H1 (cell line): ENCODE data around the gene HMHB1. TPM values are rescaled to one million over a fixed set of nuclear protein-coding genes. Genes with fewer than 3 reads are reported as not detected.
A peak's percentile ranks its signal among the peaks of the same experiment; 100 is the strongest.

Source experiments
- CTCF ChIA-PET: fragments of 300-600 bp; sonication (Branson Sonifier 250); formaldehyde crosslinking; loops from one replicate; lab custom pipeline; 2021; ENCODE audit not compliant: partially characterized antibody; lab: Charles Lee
- POLR2A ChIA-PET: fragments of 300-600 bp; sonication (Branson Sonifier 250); formaldehyde crosslinking; loops from one replicate; lab custom pipeline; 2021; ENCODE audit warnings: inconsistent platforms; ENCODE audit not compliant: partially characterized antibody; lab: Charles Lee
- DNase-seq, 2 experiments: peaks; one replicate each; pipeline versions ENCODE4 v3.0.0 to v3.0.0-alpha.2; 2010 to 2022; ENCODE audit warnings: low spot score in 2 of 2, low read depth in 1 of 2, mixed read lengths in 1 of 2
- FAIRE-seq: peaks from 2 replicates; lab custom pipeline; 2011; peaks lifted over from hg19 to GRCh38; lab: Jason Lieb, UNC
- H2AFZ ChIP-seq: 2 replicates; pipeline ENCODE4 v1.8.1; 2012; ENCODE audit warnings: low read length, inconsistent platforms
- H2AK5ac ChIP-seq: 2 replicates; pipeline ENCODE4 v1.6.1; 2013; ENCODE audit warnings: low read depth, low read length
- H2BK120ac ChIP-seq: replicated peaks from 2 replicates; pipeline ENCODE3; 2013; ENCODE audit warnings: low read depth, low read length, inconsistent platforms
- H2BK12ac ChIP-seq: 2 replicates; pipeline ENCODE4 v1.6.1; 2013; ENCODE audit warnings: low read depth, low read length
- H2BK15ac ChIP-seq: 2 replicates; pipeline ENCODE4 v1.6.1; 2013; ENCODE audit warnings: low read length
- H2BK20ac ChIP-seq: 2 replicates; pipeline ENCODE4 v1.6.1; 2013; ENCODE audit warnings: low read length
- H2BK5ac ChIP-seq: 2 replicates; pipeline ENCODE4 v1.6.1; 2013; ENCODE audit warnings: low read depth, low read length
- H3K14ac ChIP-seq: 2 replicates; pipeline ENCODE4 v1.6.1; 2013; ENCODE audit warnings: inconsistent platforms; ENCODE audit not compliant: insufficient read length
- H3K18ac ChIP-seq: 2 replicates; pipeline ENCODE4 v1.6.1; 2013; ENCODE audit warnings: low read length; ENCODE audit errors: extremely low read depth
- H3K23ac ChIP-seq: 2 replicates; pipeline ENCODE4 v1.6.1; 2013; ENCODE audit warnings: inconsistent platforms; ENCODE audit not compliant: insufficient read length
- H3K23me2 ChIP-seq: 2 replicates; pipeline ENCODE4 v1.6.1; 2013; ENCODE audit warnings: low read depth, low read length
- H3K27ac ChIP-seq: 2 replicates; pipeline ENCODE4 v1.6.1; 2011; ENCODE audit warnings: low read depth, low read length, inconsistent platforms
- H3K27me3 ChIP-seq, 4 experiments: replicated peaks in 1 of 4; 1 replicate in 1 of 4; 2 replicates in 3 of 4; pipeline versions ENCODE4 v1.6.1 to v1.8.1; 2011 to 2013; ENCODE audit warnings: low read length in 3 of 4, mild to moderate bottlenecking in 3 of 4, inconsistent platforms in 2 of 4, mixed read lengths in 2 of 4, moderate library complexity in 1 of 4; ENCODE audit not compliant: control insufficient read depth in 3 of 4, insufficient read depth in 3 of 4; ENCODE audit errors: extremely low read depth in 1 of 4
- H3K36me3 ChIP-seq, 4 experiments: 2 replicates each; pipeline versions ENCODE4 v1.6.1 to v1.8.1; 2011 to 2013; ENCODE audit warnings: mild to moderate bottlenecking in 4 of 4, low read length in 3 of 4, moderate library complexity in 2 of 4, control low read depth in 1 of 4, inconsistent platforms in 1 of 4; ENCODE audit not compliant: insufficient read depth in 4 of 4, control insufficient read depth in 2 of 4
- H3K4ac ChIP-seq: replicated peaks from 2 replicates; pipeline ENCODE3; 2013; ENCODE audit warnings: low read length, low read depth, mixed read lengths, inconsistent platforms; ENCODE audit not compliant: insufficient read length
- H3K4me1 ChIP-seq, 4 experiments: replicated peaks in 1 of 4; 1 replicate in 1 of 4; 2 replicates in 3 of 4; pipeline versions ENCODE4 v1.6.1 to v1.8.1; 2011 to 2013; ENCODE audit warnings: low read length in 3 of 4, inconsistent platforms in 2 of 4, mixed read lengths in 1 of 4; ENCODE audit not compliant: insufficient read depth in 4 of 4, control insufficient read depth in 3 of 4
- H3K4me2 ChIP-seq, 2 experiments: 2 replicates each; pipeline versions ENCODE4 v1.6.1 to v1.8.1; 2011 to 2013; ENCODE audit warnings: low read depth in 2 of 2, low read length in 2 of 2, control low read depth in 1 of 2, inconsistent platforms in 1 of 2, mild to moderate bottlenecking in 1 of 2; ENCODE audit not compliant: insufficient read depth in 1 of 2
- H3K4me3 ChIP-seq, 4 experiments: fragments of 200-600, 300-600 bp in 1 of 4; sonication (generic), shearing (Covaris generic), sonication (Bioruptor Twin) in 1 of 4; 2 replicates each; pipeline versions ENCODE4 v1.5.1 to v1.8.1; 2011 to 2016; ENCODE audit warnings: low read length in 4 of 4, low read depth in 3 of 4, control low read depth in 2 of 4, inconsistent platforms in 2 of 4, mild to moderate bottlenecking in 2 of 4, mixed read lengths in 1 of 4, moderate library complexity in 1 of 4; ENCODE audit not compliant: insufficient read depth in 2 of 4; ENCODE audit errors: extremely low read depth in 1 of 4
- H3K56ac ChIP-seq: replicated peaks from 2 replicates; pipeline ENCODE3; 2013; ENCODE audit warnings: low read depth, mild to moderate bottlenecking, mixed read lengths, low read length, inconsistent platforms; ENCODE audit not compliant: insufficient read length
- H3K79me1 ChIP-seq: 2 replicates; pipeline ENCODE4 v1.6.1; 2013; ENCODE audit warnings: low read depth, low read length, control low read depth
- H3K79me2 ChIP-seq, 2 experiments: 2 replicates each; pipeline versions ENCODE4 v1.6.1 to v1.8.1; 2012 to 2013; ENCODE audit warnings: low read length in 2 of 2, mild to moderate bottlenecking in 2 of 2, inconsistent platforms in 1 of 2; ENCODE audit not compliant: insufficient read depth in 2 of 2, control insufficient read depth in 1 of 2
- H3K9ac ChIP-seq, 4 experiments: replicated peaks in 1 of 4; 1 replicate in 1 of 4; 2 replicates in 3 of 4; pipeline versions ENCODE4 v1.6.1 to v1.8.1; 2011 to 2013; ENCODE audit warnings: low read depth in 3 of 4, low read length in 3 of 4, control low read depth in 2 of 4, mild to moderate bottlenecking in 2 of 4, moderate library complexity in 2 of 4, inconsistent platforms in 1 of 4; ENCODE audit errors: extremely low read depth in 1 of 4
- H3K9me3 ChIP-seq, 2 experiments: 2 replicates each; pipeline versions ENCODE4 v1.6.1 to v1.8.1; 2012 to 2013; ENCODE audit warnings: mild to moderate bottlenecking in 2 of 2, moderate library complexity in 2 of 2, control low read depth in 1 of 2, inconsistent platforms in 1 of 2, low read depth in 1 of 2, low read length in 1 of 2, mixed read lengths in 1 of 2; ENCODE audit not compliant: insufficient read depth in 2 of 2
- H4K20me1 ChIP-seq, 2 experiments: replicated peaks in 1 of 2; 2 replicates each; pipeline versions ENCODE3 to v1.8.1; 2011 to 2013; ENCODE audit warnings: inconsistent platforms in 2 of 2, low read length in 2 of 2, mild to moderate bottlenecking in 1 of 2; ENCODE audit not compliant: insufficient read depth in 2 of 2, control insufficient read depth in 1 of 2
- H4K5ac ChIP-seq: 2 replicates; pipeline ENCODE4 v1.6.1; 2013; ENCODE audit warnings: low read length, low read depth, mixed read lengths, inconsistent platforms; ENCODE audit not compliant: insufficient read length
- H4K8ac ChIP-seq: 2 replicates; pipeline ENCODE4 v1.8.0; 2013; ENCODE audit warnings: mild to moderate bottlenecking, moderate library complexity, low read length, inconsistent platforms; ENCODE audit not compliant: insufficient read depth; ENCODE audit errors: extremely low read depth
- H4K91ac ChIP-seq: replicated peaks from 2 replicates; pipeline ENCODE3; 2013; ENCODE audit warnings: low read length, mixed read lengths, inconsistent platforms; ENCODE audit not compliant: insufficient read length
- KDM5A ChIP-seq: fragments of 200-600 bp; IDR thresholded peaks from 2 replicates; pipeline ENCODE4 v1.7.1; 2012; ENCODE audit warnings: mild to moderate bottlenecking, low read length, inconsistent platforms, mixed read lengths
- YY1 ChIP-seq: IDR thresholded peaks from 2 replicates; pipeline ENCODE4 v1.6.1; 2011; ENCODE audit warnings: low read depth, mild to moderate bottlenecking, low read length
- WGBS, 2 experiments: shearing (Covaris generic) in 1 of 2; methylation state at CpG; one replicate each; pipeline versions ENCODE4 v1.1.6 to v1.1.7; 2013 to 2015; ENCODE audit warnings: low lambda C conversion rate in 2 of 2, mixed read lengths in 2 of 2, inconsistent platforms in 1 of 2, low coverage in 1 of 2, missing lambda C conversion rate in 1 of 2; ENCODE audit not compliant: insufficient replicate concordance in 2 of 2, insufficient coverage in 1 of 2, insufficient read length in 1 of 2; ENCODE audit errors: extremely low coverage in 1 of 2, missing lambda C conversion rate in 1 of 2; 5-methylcytosine and 5-hydroxymethylcytosine counted together
- polyA plus RNA-seq, 7 experiments: library from polyadenylated mRNA; depleted of rRNA in 3 of 7; stranded (reverse) in 5 of 7; unstranded in 2 of 7; fragments of >200 nt in 5 of 7; fragments of 200-250 nt in 2 of 7; gene quantifications; 1 replicate in 5 of 7; 2 replicates in 1 of 7; 4 replicates in 1 of 7; pipeline versions ENCODE4 v1.2.1 to v1.2.3, GENCODE V29; 2011 to 2013; ENCODE audit warnings: missing spikeins in 2 of 7, mixed read lengths in 2 of 7
- total RNA-seq: library from RNA; stranded (reverse); fragmentation: NEBNext Ultra II Directional; extraction: Animal tissue kit (Norgen Biotek cat#: 25700); gene quantifications from 2 replicates; pipeline ENCODE4 v1.2.1, GENCODE V29; 2021

The HMHB1 gene
- total and polyA plus RNA-seq, 2 of the 8 experiments (the other 6 are each of a cell fraction or from before 2014, with no cell fraction given) = not detected

DNA sequence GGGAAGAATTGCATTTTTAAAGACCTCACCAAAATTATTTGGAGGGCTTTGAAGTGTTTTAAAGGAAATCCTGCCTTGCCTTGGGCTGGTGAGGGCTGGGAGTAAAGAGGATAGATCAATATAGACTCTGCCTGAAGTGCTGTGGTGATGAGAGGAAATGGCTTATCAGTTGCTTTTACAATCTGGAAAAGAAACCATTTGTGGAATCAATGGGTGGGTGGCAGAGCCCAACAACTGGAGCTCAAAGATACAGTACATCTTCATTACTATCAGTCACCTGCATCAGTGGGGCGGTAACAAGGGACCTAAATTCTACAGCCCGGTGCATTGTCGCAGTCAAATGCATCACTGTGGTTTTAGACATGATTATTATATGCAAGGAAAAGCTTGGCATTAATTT, 41.5 kb upstream of the HMHB1 start:
- H3K4ac ChIP-seq = no peak overlapping the region
- no peak overlapping the region for H3K4me2 ChIP-seq
- no peak overlapping the region for H2BK5ac ChIP-seq
- no peak overlapping the region for H3K14ac ChIP-seq
- H3K36me3 ChIP-seq = no peaks in the 10 kb centered on the region
- H3K4me1 ChIP-seq = no peaks in the 10 kb centered on the region
- no peak overlapping the region for H4K5ac ChIP-seq
- H4K91ac ChIP-seq = no peak overlapping the region
- WGBS, 2 experiments = 97% methylated on average over 3 of the region's 3 CpGs; no CpG with 5 or more reads in 1 of the 2 experiments
- no peak overlapping the region for H3K27ac ChIP-seq
- H3K23me2 ChIP-seq = no peaks in the 10 kb centered on the region
- no peaks in the 10 kb centered on the region for H3K9me3 ChIP-seq
- no peak overlapping the region for H3K18ac ChIP-seq
- no peak overlapping the region for H3K23ac ChIP-seq
- no peak for DNase-seq
- H3K56ac ChIP-seq = no peak overlapping the region
- H3K79me1 ChIP-seq = no peaks in the 10 kb centered on the region
- H4K8ac ChIP-seq = no peak overlapping the region
- H2AFZ ChIP-seq = 0 out of 2 replicates have a peak overlapping the region, but pooled peaks have one; percentile 6
- H2BK20ac ChIP-seq = no peak overlapping the region
- no peak for FAIRE-seq
- no peak overlapping the region for H2BK120ac ChIP-seq
- no peaks in the 10 kb centered on the region for H3K79me2 ChIP-seq
- H2AK5ac ChIP-seq = no peak overlapping the region
- H3K9ac ChIP-seq = no peak overlapping the region
- TF ChIP-seq KDM5A = no peak
- TF ChIP-seq YY1 = no peak
- TF ChIP-seq, all 59 proteins: peak for 0
- Histone ChIP-seq H2BK15ac (no peak overlapping the region), H3K4me3 (no peak overlapping the region), H3K27me3 (no peaks in the 10 kb centered on the region), H4K20me1 (no peaks in the 10 kb centered on the region), H2BK12ac (no peak overlapping the region)
- ChIA-PET CTCF (interaction anchor here (1.6 to 1.9 kb wide), 2 partner anchors 10 to 54 kb away, joined by 4 to 5 read pairs; no protein-coding TSS in a partner anchor), POLR2A (no interaction called here)
